Activated T-helper 1 cell treated with anti-CD3 and anti-CD28 coated beads, Interleukin-12 subunit alpha, Interleukin-12 subunit beta, Interleukin-2, Interleukin-4 antibody, amounts not matched to agents 30 ng/mL and 10 ng/mL and 1 ng/mL, durations not matched to agents 14 hours and 24 hours and 36 hours (primary cell): Measurements from ENCODE around the gene CYB561D2. TPM values are rescaled to one million over a fixed set of nuclear protein-coding genes. Genes with fewer than 3 reads are reported as not detected.

Experiments used
- DNase-seq: peaks from one replicate; pipeline ENCODE4 v3.0.0; 2021; ENCODE audit warnings: low spot score
- H3K27ac Mint-ChIP-seq: one replicate; pipeline ENCODE4 v1.8.0; 2021; ENCODE audit warnings: mild to moderate bottlenecking, mixed read lengths
- H3K27me3 Mint-ChIP-seq: one replicate; pipeline ENCODE4 v1.8.0; 2022; ENCODE audit warnings: mild to moderate bottlenecking, moderate library complexity, mixed read lengths; ENCODE audit not compliant: insufficient read depth
- H3K36me3 Mint-ChIP-seq: one replicate; pipeline ENCODE4 v1.8.0; 2021; ENCODE audit warnings: low read depth, mixed read lengths
- H3K4me1 Mint-ChIP-seq: one replicate; pipeline ENCODE4 v1.8.0; 2021; ENCODE audit warnings: low read depth, mixed read lengths
- H3K4me3 Mint-ChIP-seq: one replicate; pipeline ENCODE4 v1.8.0; 2021; ENCODE audit warnings: mild to moderate bottlenecking, moderate library complexity, mixed read lengths
- H3K9me3 Mint-ChIP-seq: one replicate; pipeline ENCODE4 v1.8.0; 2021; ENCODE audit warnings: mixed read lengths
- intact Hi-C: fragments of 100-400 bp; cut with micrococcal nuclease; formaldehyde crosslinking; loops from one replicate; pipeline ENCODE4 v1.15.1; 2024
- total RNA-seq: library from RNA; stranded (reverse); gene quantifications from 2 replicates; pipeline ENCODE4 v1.2.3, GENCODE V29; 2022

CYB561D2 gene
- total RNA-seq, 1 donor from 2014 or later: 35.9 TPM

DNA sequence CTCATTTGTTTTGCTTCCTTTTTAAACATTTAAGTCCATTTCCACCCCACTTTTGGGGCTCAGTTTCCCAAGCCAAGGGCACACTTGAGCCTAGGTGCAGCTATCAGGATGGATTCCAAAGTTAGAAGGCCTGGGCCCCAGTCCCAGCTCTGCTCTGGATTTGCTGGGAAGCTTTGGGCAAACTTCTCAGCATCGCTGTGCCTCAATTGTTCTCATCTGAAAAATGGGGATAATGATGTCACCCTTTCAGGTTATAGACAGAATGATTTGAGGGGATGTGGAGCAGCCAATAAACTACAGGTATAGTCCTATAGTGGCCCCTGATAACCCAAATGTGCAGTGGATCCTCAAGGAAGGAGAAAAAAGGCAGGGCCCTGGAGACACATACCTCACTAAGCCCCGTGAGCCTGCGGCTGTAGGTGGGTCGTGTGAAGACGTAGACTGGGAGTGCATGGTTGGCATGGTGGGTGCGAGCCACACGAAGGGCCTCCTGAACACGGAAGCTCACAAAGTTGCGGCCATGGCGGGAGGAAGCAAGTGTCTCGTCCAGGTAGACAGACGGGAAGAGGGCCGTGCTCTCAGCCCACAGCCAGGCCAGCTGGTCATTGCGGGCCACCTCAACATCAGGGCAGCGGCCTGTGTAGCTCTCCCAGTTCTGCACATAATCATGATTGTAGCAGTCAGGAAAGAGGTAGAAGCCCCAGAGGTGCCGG is 31.3 kb upstream of the CYB561D2 start:
- Mint-ChIP-seq H3K27me3 (no peaks in the 10 kb centered on the region), H3K27ac (no peak overlapping the region), H3K4me1 (peaks cover 29% of the 10 kb centered on the region), H3K4me3 (peak overlapping the region; percentile 93), H3K9me3 (no peaks in the 10 kb centered on the region), H3K36me3 (peaks cover 16% of the 10 kb centered on the region)
- no peak for DNase-seq
- intact Hi-C loops: no loop called here

DNA sequence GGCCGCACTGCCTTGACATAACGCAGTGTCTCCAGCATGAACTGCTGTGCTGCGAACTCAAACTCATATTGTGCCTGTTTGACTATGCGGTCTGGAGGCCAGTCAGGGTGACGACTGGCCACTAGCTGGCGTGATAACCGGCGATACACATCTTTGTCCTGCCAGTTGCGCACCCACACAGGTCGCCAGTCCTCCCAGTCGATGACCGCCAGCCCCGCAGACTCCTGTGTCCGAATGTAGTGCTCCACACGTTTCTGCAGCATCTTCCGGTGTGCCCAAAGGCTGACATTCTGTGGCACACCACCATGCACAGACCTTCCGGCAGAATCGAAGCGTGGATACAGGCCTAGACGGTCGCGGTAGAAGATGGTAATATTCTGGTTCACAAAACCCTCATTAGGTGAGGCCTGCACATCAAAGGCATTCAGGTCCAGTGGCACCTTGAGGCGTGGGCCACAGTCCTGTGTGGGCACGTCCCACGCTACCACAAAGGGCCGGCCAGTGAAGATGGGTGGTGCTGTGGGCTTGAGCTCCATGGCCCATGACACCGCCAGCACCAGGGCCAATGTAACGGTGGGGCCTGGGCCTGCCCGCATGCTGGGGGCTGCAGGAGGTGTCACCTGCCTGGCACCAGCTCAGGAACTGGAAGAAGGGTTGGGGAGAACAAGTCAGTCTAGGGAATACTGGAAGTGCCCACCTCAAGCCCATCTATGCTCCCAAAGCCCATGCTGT is 30.6 kb upstream of the CYB561D2 start:
- Mint-ChIP-seq H3K27me3 (no peaks in the 10 kb centered on the region), H3K9me3 (no peaks in the 10 kb centered on the region), H3K27ac (no peak overlapping the region), H3K36me3 (peaks cover 20% of the 10 kb centered on the region), H3K4me3 (peak overlapping the region; percentile 93), H3K4me1 (peaks cover 34% of the 10 kb centered on the region)
- intact Hi-C loops: loop anchor here (1.0 kb wide), 1 partner anchor 8 kb away; the partner anchor contains the start of gene TUSC2
- no peak for DNase-seq

DNA sequence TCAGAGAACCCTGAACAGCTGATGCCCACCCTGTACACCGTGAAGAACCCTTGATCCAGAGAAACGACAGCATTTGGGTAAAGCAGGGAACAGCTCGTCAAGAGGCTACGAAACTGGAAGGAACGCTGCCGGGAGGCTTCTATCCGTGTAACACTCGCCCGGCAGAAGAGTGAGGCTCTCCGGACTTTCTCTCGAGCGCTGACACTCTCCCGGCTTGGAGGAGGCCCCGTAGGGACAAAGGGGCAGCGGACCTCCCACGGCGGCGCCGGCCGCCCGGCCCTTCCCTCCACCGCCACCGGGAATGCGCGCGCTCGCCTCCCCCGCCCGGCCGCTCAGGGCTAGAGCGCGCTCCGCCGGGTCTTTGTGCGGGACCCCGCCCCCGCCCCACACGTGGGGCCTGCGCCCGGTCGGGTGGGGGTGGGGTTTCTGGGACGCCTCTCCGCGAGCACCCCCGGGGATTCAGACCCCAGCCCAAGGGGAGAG is 29.8 kb upstream of the CYB561D2 start:
- Mint-ChIP-seq H3K4me1 (peaks cover 35% of the 10 kb centered on the region), H3K27ac (peak overlapping the region; percentile 72), H3K4me3 (peak overlapping the region; percentile 93), H3K27me3 (no peaks in the 10 kb centered on the region), H3K36me3 (peaks cover 20% of the 10 kb centered on the region), H3K9me3 (no peaks in the 10 kb centered on the region)
- intact Hi-C loops: loop anchor here (1.0 kb wide), 6 partner anchors 7 to 129 kb away; partner anchors contain the start of genes HYAL3, IFRD2, NAA80 and TMEM115
- DNase-seq: peak; percentile 70

DNA sequence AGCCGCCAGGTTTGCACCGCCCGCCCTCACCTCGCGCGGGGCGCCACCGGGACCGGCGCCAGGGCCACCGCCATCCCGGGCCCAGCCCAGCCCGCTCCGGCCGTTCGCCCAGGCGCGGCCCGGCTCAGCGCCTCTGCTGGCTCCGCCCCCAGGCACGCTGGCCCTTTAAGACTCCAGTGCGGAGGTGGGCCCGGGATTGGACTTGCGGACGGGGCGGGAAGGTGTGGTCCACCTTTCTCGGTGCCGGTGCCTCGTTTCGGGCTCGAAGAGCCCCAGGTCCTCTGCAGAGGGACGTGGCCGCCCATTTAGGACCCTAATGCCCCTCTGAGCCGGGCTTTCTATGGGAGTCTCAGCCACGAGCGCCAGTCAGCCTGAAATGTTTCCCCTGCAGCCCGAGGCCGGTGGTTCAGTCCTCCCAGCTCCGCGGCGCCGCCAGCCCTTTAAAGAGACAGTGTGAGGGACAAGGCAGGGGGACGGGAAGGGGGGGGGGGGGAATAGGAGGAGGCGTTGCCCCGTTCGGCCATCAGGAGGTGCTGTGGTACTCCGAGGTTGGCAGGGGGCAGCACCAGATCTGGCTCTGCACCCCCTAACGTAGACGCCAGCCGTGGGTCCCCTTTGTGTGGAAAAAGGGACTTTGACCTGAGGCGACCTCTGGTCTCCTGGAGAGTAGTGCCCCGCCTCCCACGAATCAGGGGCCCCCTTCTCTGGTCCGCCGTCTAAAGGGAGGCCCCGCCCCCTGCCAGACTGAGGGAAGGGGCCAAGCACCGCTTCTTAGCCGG is 29.1 kb upstream of the CYB561D2 start:
- peak overlapping the region; percentile 83 for H3K27ac Mint-ChIP-seq
- no peaks in the 10 kb centered on the region for H3K9me3 Mint-ChIP-seq
- H3K4me1 Mint-ChIP-seq: peaks cover 35% of the 10 kb centered on the region
- intact Hi-C loops: loop anchor here (1.0 kb wide), 5 partner anchors 16 to 129 kb away; partner anchors contain the start of genes HYAL3, IFRD2, NAA80 and TMEM115
- DNase-seq: peak; percentile 81
- peaks cover 17% of the 10 kb centered on the region for H3K36me3 Mint-ChIP-seq
- H3K27me3 Mint-ChIP-seq: no peaks in the 10 kb centered on the region
- peak overlapping the region; percentile 79 for H3K4me3 Mint-ChIP-seq

DNA sequence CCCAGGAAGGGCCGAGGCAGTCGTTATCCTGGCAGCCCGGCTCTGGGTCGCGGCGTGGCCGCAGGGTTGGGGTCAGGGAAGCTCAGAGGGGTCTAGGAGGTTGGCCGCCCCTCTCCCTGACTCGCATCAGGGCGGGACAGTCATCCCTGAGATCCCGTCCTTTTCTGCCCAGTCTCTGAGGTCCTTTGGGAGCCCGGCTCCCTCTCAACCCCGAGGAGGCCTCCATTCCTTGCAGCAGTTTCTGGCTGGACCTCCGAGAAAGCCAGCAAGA is 28.6 kb upstream of the CYB561D2 start:
- H3K4me1 Mint-ChIP-seq: peaks cover 36% of the 10 kb centered on the region
- no peaks in the 10 kb centered on the region for H3K9me3 Mint-ChIP-seq
- no peaks in the 10 kb centered on the region for H3K27me3 Mint-ChIP-seq
- peak overlapping the region; percentile 83 for H3K27ac Mint-ChIP-seq
- H3K36me3 Mint-ChIP-seq: peaks cover 17% of the 10 kb centered on the region
- intact Hi-C loops: no loop called here
- no peak for DNase-seq
- H3K4me3 Mint-ChIP-seq: no peak overlapping the region

DNA sequence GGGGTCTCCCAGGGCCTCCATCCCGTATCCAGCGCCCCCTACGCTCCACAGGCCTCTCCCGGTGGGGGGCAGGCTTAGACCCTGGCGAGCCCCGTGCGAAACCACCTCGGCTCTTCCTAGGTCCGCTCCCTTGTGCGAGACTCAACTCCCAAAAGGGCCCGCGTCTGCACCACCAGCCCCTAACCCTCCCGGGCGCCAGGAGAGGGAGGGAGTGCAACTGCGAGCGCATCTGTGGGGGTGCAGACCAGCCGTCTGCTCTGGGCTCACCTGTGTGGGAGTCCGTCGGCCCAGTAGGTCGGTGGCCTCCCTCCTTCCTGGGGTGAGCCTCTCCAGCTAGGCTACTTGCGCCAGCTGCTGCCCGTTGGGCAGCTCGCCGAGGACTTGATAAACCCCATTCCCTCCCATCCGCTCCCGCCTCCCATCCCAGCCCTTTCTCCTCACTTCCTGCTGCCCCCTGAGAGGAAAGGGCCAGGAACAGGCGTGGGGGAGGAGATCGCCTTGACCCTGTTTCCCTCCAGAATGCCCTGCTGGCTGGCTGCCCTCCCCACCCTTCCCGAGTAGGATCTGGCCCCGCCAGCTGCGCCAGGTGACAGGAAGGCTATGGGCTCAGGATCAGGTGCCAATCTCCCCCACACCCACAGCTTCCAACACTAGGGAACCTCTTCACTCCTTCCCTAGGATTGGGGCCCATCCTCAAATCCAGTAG is 28.1 kb upstream of the CYB561D2 start, which contains the start of gene HYAL2:
Gene HYAL2 (minus strand): TSS at position 360 of the 706 bp plus-strand sequence. CDS start 2,256 bp downstream, outside the sequence.
- no peak for DNase-seq
- intact Hi-C loops: no loop called here

DNA sequence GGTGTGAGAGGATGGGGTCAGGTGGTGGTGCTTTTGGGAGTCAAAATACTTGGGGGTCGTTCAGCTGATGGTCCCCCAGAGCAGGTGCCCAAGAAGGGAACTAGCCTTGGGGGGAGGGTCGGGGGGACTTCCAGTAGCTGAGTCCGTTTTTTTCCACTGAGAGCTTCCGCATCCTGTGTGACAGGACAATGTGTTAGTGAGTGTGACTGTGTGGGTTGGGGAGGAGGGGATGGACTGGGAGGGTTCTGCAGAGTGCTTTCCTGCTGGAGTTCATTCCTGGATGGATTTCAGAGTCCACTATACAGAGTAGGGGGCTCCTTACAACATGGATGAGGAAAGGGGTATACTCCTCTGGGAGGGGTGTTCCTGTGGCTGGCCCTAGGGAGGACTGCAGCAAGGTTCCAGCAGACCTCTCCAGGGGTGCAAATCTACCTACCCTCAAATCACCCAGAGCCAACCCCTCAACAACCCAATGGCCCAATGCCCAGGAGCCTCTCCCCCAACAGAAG is 27.5 kb upstream of the CYB561D2 start:
- Mint-ChIP-seq H3K4me3 (no peak overlapping the region), H3K9me3 (no peaks in the 10 kb centered on the region), H3K27ac (peak overlapping the region; percentile 18), H3K4me1 (peaks cover 39% of the 10 kb centered on the region), H3K27me3 (no peaks in the 10 kb centered on the region), H3K36me3 (peaks cover 16% of the 10 kb centered on the region)
- DNase-seq: no peak
- intact Hi-C loops: no loop called here

More for the DNA sequence above, 28.1 kb upstream of the CYB561D2 start, which contains the start of gene HYAL2:
- Mint-ChIP-seq H3K9me3 (no peaks in the 10 kb centered on the region), H3K4me3 (peak within 1 kb of the TSS; percentile 79), H3K27me3 (no peaks in the 10 kb centered on the region), H3K36me3 (peaks cover 17% of the 10 kb centered on the region), H3K4me1 (peaks cover 39% of the 10 kb centered on the region), H3K27ac (peak within 1 kb of the TSS; percentile 83)

DNA sequence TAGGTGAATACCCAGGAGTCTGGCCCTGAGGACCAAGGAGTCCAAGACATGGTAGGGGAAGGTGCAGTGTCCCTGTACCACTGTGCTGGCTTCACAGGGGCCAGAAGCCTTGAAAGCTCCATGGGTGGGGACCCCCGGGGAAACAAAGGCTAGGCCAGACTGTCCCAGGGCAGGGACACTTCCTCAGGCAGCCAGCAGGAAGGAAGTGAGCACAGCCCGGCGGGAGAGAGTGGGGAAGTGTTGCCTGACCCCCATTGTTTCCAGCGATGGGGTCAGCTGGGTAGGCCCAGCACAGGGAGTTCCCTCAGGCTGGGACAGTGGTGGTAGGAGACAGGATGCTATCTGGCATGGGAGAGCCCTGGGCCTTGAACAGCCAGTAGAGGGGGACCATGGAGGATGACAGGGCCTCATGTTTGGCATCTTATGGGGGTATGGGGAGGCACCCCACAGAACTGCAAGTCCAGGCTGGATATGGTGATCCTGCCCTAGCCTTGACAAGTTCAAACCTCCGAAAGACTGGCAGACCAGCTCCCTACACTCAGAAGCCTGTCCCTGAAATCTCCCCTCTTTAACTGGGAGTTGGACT is 27.0 kb upstream of the CYB561D2 start:
- Mint-ChIP-seq H3K4me1 (peaks cover 39% of the 10 kb centered on the region), H3K36me3 (peaks cover 17% of the 10 kb centered on the region), H3K27me3 (no peaks in the 10 kb centered on the region), H3K27ac (no peak overlapping the region), H3K4me3 (no peak overlapping the region), H3K9me3 (no peaks in the 10 kb centered on the region)
- DNase-seq: no peak
- intact Hi-C loops: loop anchor here (1.0 kb wide), 1 partner anchor 49 kb away; no protein-coding TSS in a partner anchor

DNA sequence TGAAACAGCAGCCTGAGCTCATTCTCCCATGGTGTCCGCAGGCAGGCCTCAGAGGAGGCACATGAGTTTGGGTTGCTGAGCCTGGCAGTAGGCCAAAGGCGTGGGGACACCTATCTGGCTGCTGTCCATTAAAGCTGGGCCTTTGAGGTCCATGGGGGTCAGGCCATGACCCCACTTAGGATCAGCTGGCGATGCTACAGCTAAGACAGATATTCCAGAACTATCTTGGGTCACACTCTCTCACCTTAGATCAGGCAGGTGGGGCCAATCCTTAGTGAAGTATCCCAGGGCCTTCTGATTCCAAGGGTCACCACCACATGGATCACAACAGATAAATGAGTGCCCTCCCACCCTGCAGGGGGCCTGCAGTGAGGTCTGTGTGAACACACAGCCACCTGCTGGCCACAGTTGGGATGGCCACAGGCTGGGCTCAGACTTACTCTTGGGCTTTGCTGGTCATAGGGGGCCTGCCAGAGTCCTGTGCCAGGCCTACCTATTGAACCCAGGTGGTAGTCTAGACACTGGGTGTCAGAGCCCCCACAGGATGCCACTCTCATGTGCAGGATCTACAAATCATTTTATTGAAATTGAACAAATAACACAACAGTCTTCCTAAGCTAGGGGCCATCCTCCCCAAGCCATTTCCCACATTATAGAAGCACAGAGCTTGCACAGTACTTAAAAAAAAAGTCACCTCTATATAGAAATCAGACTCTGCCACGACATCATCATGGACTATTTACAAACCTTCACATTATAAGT is 26.1 kb upstream of the CYB561D2 start:
- intact Hi-C loops: loop anchor here (1.0 kb wide), 1 partner anchor 50 kb away; no protein-coding TSS in a partner anchor
- H3K27ac Mint-ChIP-seq: peak overlapping the region; percentile 23
- H3K9me3 Mint-ChIP-seq: no peaks in the 10 kb centered on the region
- peaks cover 36% of the 10 kb centered on the region for H3K4me1 Mint-ChIP-seq
- no peak overlapping the region for H3K4me3 Mint-ChIP-seq
- DNase-seq: peak; percentile 54
- H3K27me3 Mint-ChIP-seq: no peaks in the 10 kb centered on the region
- H3K36me3 Mint-ChIP-seq: peaks cover 11% of the 10 kb centered on the region

DNA sequence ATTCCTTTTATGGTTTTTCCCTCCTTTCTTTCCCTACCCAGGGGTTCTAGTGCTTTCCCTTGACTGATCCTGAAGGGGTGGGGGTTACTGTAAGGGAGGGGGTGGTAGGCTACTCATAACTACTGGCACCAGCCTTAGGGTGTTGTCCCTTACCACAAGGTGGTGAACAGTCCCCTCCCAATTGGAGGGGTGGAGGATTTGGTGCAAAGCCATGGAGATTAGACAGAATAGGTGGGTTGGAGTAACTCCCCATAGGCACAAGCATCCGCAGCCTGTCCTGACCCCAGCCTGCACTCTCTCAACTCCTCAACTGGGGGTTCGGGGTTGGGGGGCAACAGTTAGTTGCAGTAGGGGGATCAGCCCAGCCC is 25.6 kb upstream of the CYB561D2 start:
- intact Hi-C loops: no loop called here
- no peak for DNase-seq
- peaks cover 14% of the 10 kb centered on the region for H3K36me3 Mint-ChIP-seq
- H3K4me3 Mint-ChIP-seq: peak overlapping the region; percentile 15
- H3K27me3 Mint-ChIP-seq: no peaks in the 10 kb centered on the region
- peaks cover 32% of the 10 kb centered on the region for H3K4me1 Mint-ChIP-seq
- H3K9me3 Mint-ChIP-seq: no peaks in the 10 kb centered on the region
- H3K27ac Mint-ChIP-seq: peak overlapping the region; percentile 23

DNA sequence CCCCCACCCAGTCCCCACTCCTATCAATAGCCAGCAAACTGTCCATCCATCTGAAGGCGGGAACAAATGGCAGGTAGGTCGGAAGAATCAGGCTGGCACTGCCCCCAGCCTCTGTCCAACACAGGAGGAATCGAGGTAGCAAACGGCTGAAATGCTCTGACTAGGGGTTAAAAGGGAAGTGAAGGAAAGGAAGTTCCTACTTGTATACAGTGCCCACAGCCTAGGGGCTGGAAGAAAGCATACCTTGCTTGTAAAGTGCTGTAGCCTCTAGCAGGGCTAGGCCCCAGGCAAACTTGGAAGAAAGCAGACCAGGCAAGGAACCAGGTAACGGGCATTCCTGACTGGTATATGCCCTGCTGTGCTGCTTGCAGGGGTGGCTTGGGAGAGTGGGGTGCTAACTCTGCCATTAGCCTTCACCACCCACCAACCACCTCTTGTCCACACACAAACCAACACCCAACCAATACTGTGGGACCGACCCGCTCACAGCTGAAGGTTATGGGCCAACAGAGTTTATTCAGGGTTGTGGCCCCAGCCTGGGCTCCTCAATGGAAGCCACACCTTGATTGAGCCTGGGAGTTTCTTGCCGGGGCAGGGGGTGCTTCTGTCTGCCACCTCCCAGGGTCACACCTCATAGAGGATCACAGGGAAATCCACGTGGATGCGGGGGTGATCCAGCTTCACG is 25.0 kb upstream of the CYB561D2 start:
- Mint-ChIP-seq H3K27ac (no peak overlapping the region), H3K9me3 (no peaks in the 10 kb centered on the region), H3K27me3 (no peaks in the 10 kb centered on the region), H3K36me3 (peaks cover 17% of the 10 kb centered on the region), H3K4me3 (peak overlapping the region; percentile 93), H3K4me1 (peaks cover 27% of the 10 kb centered on the region)
- intact Hi-C loops: no loop called here
- no peak for DNase-seq
